C4-2B (cell line): Measurements from ENCODE around the gene ZPLD1.

Experiments used
- H3K27ac ChIP-seq: fragments of 450-650 bp; 2 replicates; pipeline ENCODE4 v1.5.1; 2017
- CTCF ChIP-seq: fragments of 450-650 bp; conservative IDR thresholded peaks from 2 replicates; pipeline ENCODE4 v1.5.1; 2017; ENCODE audit warnings: mild to moderate bottlenecking
- ZFX ChIP-seq: fragments of 450-650 bp; IDR thresholded peaks from 2 replicates; pipeline ENCODE4 v1.6.1; 2017

Gene ZPLD1

GRCh38 chr3:102528727-102529126 is 93.9 kb downstream of the ZPLD1 start:
- TF ChIP-seq ZFX (no peak), CTCF (no peak)
- no peak overlapping the region for H3K27ac ChIP-seq
